ENCODE results near the gene CDH13.

- TF ChIP-seq POLR2A (IDR thresholded peaks at IDR 0.05) (no peak), CTCF (IDR thresholded peaks at IDR 0.05) (no peak)
Observed at GRCh38 chr16:83473926-83474650, 847.3 kb downstream of the CDH13 start.

Data from Peyer's patch (tissue), 4 donors.